CD14-positive monocyte (primary cell): Measurements from ENCODE around the gene PHYHIPL. TPM values are rescaled to one million over a fixed set of nuclear protein-coding genes. Genes with fewer than 3 reads are reported as not detected.

Experiments
- DNase-seq, 3 donors: peaks; one replicate each; pipeline ENCODE4 v3.0.0-alpha.2; 2011 to 2022
- H2AFZ ChIP-seq: 2 replicates; pipeline ENCODE4 v1.6.0; 2012; ENCODE audit warnings: mild to moderate bottlenecking, low read depth, low read length, inconsistent platforms; ENCODE audit not compliant: insufficient read depth, poor library complexity, severe bottlenecking
- H3K27ac ChIP-seq, 2 donors: 1 replicate in 1 of 2; 2 replicates in 1 of 2; pipeline ENCODE4 v1.5.1; 2012 to 2013; ENCODE audit warnings: low read length in 2 of 2, control low read depth in 1 of 2, inconsistent platforms in 1 of 2, low read depth in 1 of 2, mild to moderate bottlenecking in 1 of 2
- H3K27me3 ChIP-seq, 2 donors: one replicate each; pipeline versions ENCODE4 v1.6.0 to v1.6.1; 2011 to 2013; ENCODE audit warnings: low read length in 2 of 2; ENCODE audit not compliant: control insufficient read depth in 2 of 2, insufficient read depth in 2 of 2
- H3K36me3 ChIP-seq, 2 donors: replicated peaks in 1 of 2; 1 replicate in 1 of 2; 2 replicates in 1 of 2; pipeline versions ENCODE4 v1.5.1 to v1.6.1; 2012 to 2013; ENCODE audit warnings: low read length in 2 of 2, control low read depth in 1 of 2, inconsistent platforms in 1 of 2, mild to moderate bottlenecking in 1 of 2; ENCODE audit not compliant: insufficient read depth in 2 of 2, control insufficient read depth in 1 of 2
- H3K4me1 ChIP-seq, 2 donors: 1 replicate in 1 of 2; 2 replicates in 1 of 2; pipeline versions ENCODE4 v1.5.1 to v1.6.1; 2012 to 2013; ENCODE audit warnings: low read length in 2 of 2, control low read depth in 1 of 2, inconsistent platforms in 1 of 2, mild to moderate bottlenecking in 1 of 2, moderate library complexity in 1 of 2; ENCODE audit not compliant: insufficient read depth in 2 of 2, control insufficient read depth in 1 of 2
- H3K4me2 ChIP-seq: replicated peaks from 2 replicates; pipeline ENCODE3; 2012; ENCODE audit warnings: low read length, moderate library complexity, mild to moderate bottlenecking; ENCODE audit not compliant: poor library complexity, severe bottlenecking; ENCODE audit errors: extremely low read depth
- H3K4me3 ChIP-seq, 3 experiments: fragments of 200-600 bp in 1 of 3; sonication (generic) in 1 of 3; replicated peaks in 1 of 3; 1 replicate in 2 of 3; 2 replicates in 1 of 3; pipeline ENCODE4 v1.5.1; 2011 to 2013; ENCODE audit warnings: low read length in 3 of 3, mild to moderate bottlenecking in 3 of 3, control low read depth in 2 of 3, low read depth in 2 of 3, inconsistent platforms in 1 of 3, moderate library complexity in 1 of 3
- H3K79me2 ChIP-seq: 2 replicates; pipeline ENCODE4 v1.6.0; 2012; ENCODE audit warnings: mild to moderate bottlenecking, control low read depth, inconsistent platforms, low read length, moderate library complexity; ENCODE audit not compliant: insufficient read depth
- H3K9ac ChIP-seq: 2 replicates; pipeline ENCODE4 v1.6.0; 2017; ENCODE audit warnings: low read length, mild to moderate bottlenecking; ENCODE audit not compliant: insufficient read depth, poor library complexity, severe bottlenecking
- H3K9me3 ChIP-seq, 2 donors: replicated peaks in 1 of 2; 1 replicate in 1 of 2; 2 replicates in 1 of 2; pipeline versions ENCODE4 v1.5.1 to v1.6.1; 2012 to 2013; ENCODE audit warnings: low read length in 2 of 2, control low read depth in 1 of 2; ENCODE audit not compliant: control insufficient read depth in 1 of 2, insufficient read depth in 1 of 2
- H4K20me1 ChIP-seq: 2 replicates; pipeline ENCODE4 v1.6.0; 2012; ENCODE audit warnings: mild to moderate bottlenecking, low read length, control low read depth, moderate library complexity; ENCODE audit not compliant: insufficient read depth
- H3K27ac Mint-ChIP-seq, 7 donors: one replicate each; pipeline ENCODE4 v1.8.0; 2020; ENCODE audit warnings: mild to moderate bottlenecking in 7 of 7, mixed read lengths in 7 of 7, moderate library complexity in 6 of 7, inconsistent platforms in 2 of 7
- H3K27me3 Mint-ChIP-seq, 3 donors: one replicate each; pipeline ENCODE4 v1.8.0; 2021 to 2022; ENCODE audit warnings: low read depth in 3 of 3, mild to moderate bottlenecking in 3 of 3, mixed read lengths in 3 of 3, moderate library complexity in 3 of 3, inconsistent platforms in 1 of 3
- H3K36me3 Mint-ChIP-seq, 2 donors: one replicate each; pipeline ENCODE4 v1.8.0; 2020; ENCODE audit warnings: mixed read lengths in 2 of 2, inconsistent platforms in 1 of 2, mild to moderate bottlenecking in 1 of 2
- H3K4me1 Mint-ChIP-seq: one replicate; pipeline ENCODE4 v1.8.0; 2020; ENCODE audit warnings: mild to moderate bottlenecking, mixed read lengths
- H3K4me3 Mint-ChIP-seq, 2 donors: one replicate each; pipeline ENCODE4 v1.8.0; 2020; ENCODE audit warnings: mild to moderate bottlenecking in 2 of 2, mixed read lengths in 2 of 2, moderate library complexity in 1 of 2
- H3K9me3 Mint-ChIP-seq, 7 donors: one replicate each; pipeline ENCODE4 v1.8.0; 2020 to 2022; ENCODE audit warnings: mixed read lengths in 7 of 7, mild to moderate bottlenecking in 6 of 7, moderate library complexity in 6 of 7, inconsistent platforms in 2 of 7
- CTCF ChIP-seq: fragments of 200-600 bp; IDR thresholded peaks from one replicate; pipeline ENCODE4 v1.8.0; 2022; ENCODE audit warnings: antibody characterized with exemption, mild to moderate bottlenecking
- WGBS: methylation state at CpG from one replicate; pipeline ENCODE4 v1.1.5; 2013; ENCODE audit warnings: missing lambda C conversion rate; ENCODE audit not compliant: insufficient coverage; 5-methylcytosine and 5-hydroxymethylcytosine counted together
- intact Hi-C, 2 donors: fragments of 100-400 bp; cut with micrococcal nuclease; formaldehyde crosslinking; loops; one replicate each; pipeline versions ENCODE4 v1.15.0 to v1.15.1; 2023
- polyA plus RNA-seq, 3 donors: library from polyadenylated mRNA; depleted of rRNA in 1 of 3; unstranded in 2 of 3; stranded (reverse) in 1 of 3; fragments of 300-500 nt in 2 of 3; fragments of >200 nt in 1 of 3; fragmentation: Illumina TruSeq in 2 of 3; gene quantifications; 1 replicate in 2 of 3; 2 replicates in 1 of 3; pipeline ENCODE4 v1.2.3, GENCODE V29; 2012 to 2021

Gene PHYHIPL
- polyA plus RNA-seq, 3 donors = not detected

GRCh38 chr10:59179068-59179467, 2.6 kb downstream of the PHYHIPL start:
- no peak overlapping the region for H3K4me3 Mint-ChIP-seq
- no peak overlapping the region for H3K27ac Mint-ChIP-seq
- H3K36me3 Mint-ChIP-seq = no peaks in the 10 kb centered on the region
- TF ChIP-seq CTCF = no peak
- peaks cover 0 to 2% (median 0%) of the 10 kb centered on the region in 7 donors for H3K9me3 Mint-ChIP-seq
- no peaks in the 10 kb centered on the region for H3K4me1 ChIP-seq
- peaks cover 18 to 37% of the 10 kb centered on the region in 2 donors for H3K27me3 ChIP-seq
- peaks cover 0 to 14% of the 10 kb centered on the region in 2 donors for H3K9me3 ChIP-seq
- H3K9ac ChIP-seq = no peak overlapping the region
- peaks cover 28 to 41% (median 35%) of the 10 kb centered on the region in 3 donors for H3K27me3 Mint-ChIP-seq
- WGBS = no CpG with 5 or more reads among the region's 2 CpGs
- intact Hi-C loops = no loop called here
- peaks cover 4% of the 10 kb centered on the region for H3K4me1 Mint-ChIP-seq
- no peaks in the 10 kb centered on the region for H3K79me2 ChIP-seq
- H3K4me3 ChIP-seq = no peak overlapping the region
- DNase-seq = no peak
- no peak overlapping the region for H2AFZ ChIP-seq
- H3K36me3 ChIP-seq = no peaks in the 10 kb centered on the region
- no peak overlapping the region for H3K27ac ChIP-seq
- no peaks in the 10 kb centered on the region for H4K20me1 ChIP-seq
- H3K4me2 ChIP-seq = no peak overlapping the region

GRCh38 chr10:59180689-59181270, 4.3 kb downstream of the PHYHIPL start:
- Histone ChIP-seq H3K4me3 (no peak overlapping the region), H4K20me1 (no peaks in the 10 kb centered on the region), H3K9me3 (peaks cover 0 to 11% of the 10 kb centered on the region in 2 donors), H3K4me2 (no peak overlapping the region), H3K27ac (no peak overlapping the region), H3K79me2 (no peaks in the 10 kb centered on the region), H3K27me3 (peaks cover 11 to 24% of the 10 kb centered on the region in 2 donors), H2AFZ (no peak overlapping the region), H3K4me1 (no peaks in the 10 kb centered on the region), H3K9ac (no peak overlapping the region), H3K36me3 (no peaks in the 10 kb centered on the region)
- intact Hi-C loops = no loop called here
- Mint-ChIP-seq H3K4me1 (peaks cover 4% of the 10 kb centered on the region), H3K36me3 (no peaks in the 10 kb centered on the region), H3K27me3 (peaks cover 20 to 27% (median 23%) of the 10 kb centered on the region in 3 donors), H3K9me3 (peaks cover 0 to 2% (median 0%) of the 10 kb centered on the region in 7 donors), H3K4me3 (no peak overlapping the region), H3K27ac (no peak overlapping the region)
- no CpG with 5 or more reads among the region's 3 CpGs for WGBS
- TF ChIP-seq CTCF = no peak
- no peak for DNase-seq
